Hepatocyte (in vitro differentiated cells): ENCODE results near the gene ANKS6.

Experiments
- EZH2 ChIP-seq: fragments of 200-600 bp; sonication (generic); IDR thresholded peaks from 2 replicates; pipeline ENCODE4 v1.6.1; 2016; ENCODE audit warnings: antibody characterized with exemption, mild to moderate bottlenecking, borderline replicate concordance
- EZH2phosphoT487 ChIP-seq: fragments of 200-600 bp; sonication (generic); IDR thresholded peaks from one replicate; pipeline ENCODE4 v1.6.1; 2018; ENCODE audit warnings: antibody characterized with exemption, mild to moderate bottlenecking, low read depth, moderate library complexity; ENCODE audit not compliant: unreplicated experiment, severe bottlenecking
- TF ChIP-seq, protein P1 (sequence below): fragments of 200-600 bp; sonication (generic); IDR thresholded peaks from 2 replicates; pipeline ENCODE4 v1.5.1; 2016; ENCODE audit warnings: antibody characterized with exemption, mild to moderate bottlenecking; ENCODE audit not compliant: poor library complexity

DNA sequence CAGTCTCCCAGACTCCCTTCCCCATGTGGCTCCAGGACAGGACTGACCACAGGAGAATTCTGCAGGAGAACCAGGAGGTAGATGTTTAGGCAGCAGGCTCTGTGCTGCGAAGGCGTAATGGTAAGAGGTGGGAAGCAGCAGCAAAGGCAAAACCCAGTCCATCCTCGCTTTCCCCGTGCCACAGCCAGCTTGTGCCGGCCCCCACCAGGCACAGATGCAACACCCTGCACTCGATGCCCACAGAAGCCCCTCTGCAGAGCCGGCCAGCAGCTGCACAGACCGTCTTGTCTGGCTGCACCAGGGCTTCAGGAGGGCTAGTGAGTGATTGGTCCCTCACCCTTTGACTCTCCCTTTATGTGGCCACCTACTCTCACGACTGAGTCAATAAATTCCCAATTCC is 28.0 kb downstream of the ANKS6 start:
- TF ChIP-seq, protein P1, sequence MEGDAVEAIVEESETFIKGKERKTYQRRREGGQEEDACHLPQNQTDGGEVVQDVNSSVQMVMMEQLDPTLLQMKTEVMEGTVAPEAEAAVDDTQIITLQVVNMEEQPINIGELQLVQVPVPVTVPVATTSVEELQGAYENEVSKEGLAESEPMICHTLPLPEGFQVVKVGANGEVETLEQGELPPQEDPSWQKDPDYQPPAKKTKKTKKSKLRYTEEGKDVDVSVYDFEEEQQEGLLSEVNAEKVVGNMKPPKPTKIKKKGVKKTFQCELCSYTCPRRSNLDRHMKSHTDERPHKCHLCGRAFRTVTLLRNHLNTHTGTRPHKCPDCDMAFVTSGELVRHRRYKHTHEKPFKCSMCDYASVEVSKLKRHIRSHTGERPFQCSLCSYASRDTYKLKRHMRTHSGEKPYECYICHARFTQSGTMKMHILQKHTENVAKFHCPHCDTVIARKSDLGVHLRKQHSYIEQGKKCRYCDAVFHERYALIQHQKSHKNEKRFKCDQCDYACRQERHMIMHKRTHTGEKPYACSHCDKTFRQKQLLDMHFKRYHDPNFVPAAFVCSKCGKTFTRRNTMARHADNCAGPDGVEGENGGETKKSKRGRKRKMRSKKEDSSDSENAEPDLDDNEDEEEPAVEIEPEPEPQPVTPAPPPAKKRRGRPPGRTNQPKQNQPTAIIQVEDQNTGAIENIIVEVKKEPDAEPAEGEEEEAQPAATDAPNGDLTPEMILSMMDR, result no peak
- TF ChIP-seq EZH2 (no peak), EZH2phosphoT487 (no peak)
